Measurements from ENCODE around the gene SLC9A9.

The SLC9A9 gene

DNA sequence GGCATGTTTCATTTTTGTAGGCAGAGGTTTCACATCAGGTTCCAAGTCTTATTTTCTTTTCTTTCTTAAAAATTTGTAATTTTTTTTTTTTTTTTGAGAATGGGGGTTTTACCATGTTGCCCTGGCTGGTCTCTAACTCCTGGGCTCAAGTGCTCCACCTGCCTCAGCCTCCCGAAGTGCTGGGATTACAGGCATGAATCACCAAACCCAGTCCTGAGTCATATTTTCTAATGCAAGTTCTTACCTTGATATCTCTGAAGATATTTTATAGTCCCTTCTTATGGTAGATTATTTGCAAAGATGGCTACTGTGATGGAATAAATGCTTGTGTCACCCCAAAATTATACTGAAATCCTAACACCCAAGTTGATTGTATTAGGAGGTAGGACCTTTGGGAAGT lies 63.8 kb downstream of the SLC9A9 start:
- H3K4me2 ChIP-seq (ENCODE audit: low read length) = no peak overlapping the region
- H3K4me1 ChIP-seq (ENCODE audit: control insufficient read depth, low read depth, low read length) = peaks cover 5% of the 10 kb centered on the region
- H2BK5ac ChIP-seq (ENCODE audit: low read length) = no peak overlapping the region
- peak overlapping the region; percentile 16 for H3K4ac ChIP-seq (ENCODE audit: low read depth, low read length)
- H2AK5ac ChIP-seq (ENCODE audit: low read length) = no peak overlapping the region
- H3K27me3 ChIP-seq (ENCODE audit: insufficient read depth, low read length, poor library complexity) = no peaks in the 10 kb centered on the region
- no peak overlapping the region for H2BK15ac ChIP-seq (replicated peaks; ENCODE audit: low read depth)
- DNase-seq = no peak
- H4K8ac ChIP-seq (ENCODE audit: low read depth, low read length) = no peak overlapping the region
- no peaks in the 10 kb centered on the region for H3K79me1 ChIP-seq (ENCODE audit: low read length)
- no peak overlapping the region for H3K9ac ChIP-seq (ENCODE audit: low read length)
- H3K79me2 ChIP-seq (ENCODE audit: control insufficient read depth, insufficient read depth, low read length) = no peaks in the 10 kb centered on the region
- no peak overlapping the region for H3K4me3 ChIP-seq (ENCODE audit: low read length)
- H2BK120ac ChIP-seq (ENCODE audit: low read depth, low read length) = no peak overlapping the region
- H4K5ac ChIP-seq (ENCODE audit: low read length) = no peak overlapping the region
- WGBS (ENCODE audit: extremely low coverage, insufficient coverage, low lambda C conversion rate) = no CpG with 5 or more reads among the region's 1 CpG
- no peak overlapping the region for H3K27ac ChIP-seq (ENCODE audit: low read depth, low read length)
- no peak overlapping the region for H3K18ac ChIP-seq (ENCODE audit: low read length)
- no peak overlapping the region for H3K56ac ChIP-seq (ENCODE audit: low read length)
- H3K23ac ChIP-seq (ENCODE audit: low read length) = no peak overlapping the region
- no peaks in the 10 kb centered on the region for H3K36me3 ChIP-seq (ENCODE audit: control insufficient read depth, insufficient read depth, low read length)

DNA sequence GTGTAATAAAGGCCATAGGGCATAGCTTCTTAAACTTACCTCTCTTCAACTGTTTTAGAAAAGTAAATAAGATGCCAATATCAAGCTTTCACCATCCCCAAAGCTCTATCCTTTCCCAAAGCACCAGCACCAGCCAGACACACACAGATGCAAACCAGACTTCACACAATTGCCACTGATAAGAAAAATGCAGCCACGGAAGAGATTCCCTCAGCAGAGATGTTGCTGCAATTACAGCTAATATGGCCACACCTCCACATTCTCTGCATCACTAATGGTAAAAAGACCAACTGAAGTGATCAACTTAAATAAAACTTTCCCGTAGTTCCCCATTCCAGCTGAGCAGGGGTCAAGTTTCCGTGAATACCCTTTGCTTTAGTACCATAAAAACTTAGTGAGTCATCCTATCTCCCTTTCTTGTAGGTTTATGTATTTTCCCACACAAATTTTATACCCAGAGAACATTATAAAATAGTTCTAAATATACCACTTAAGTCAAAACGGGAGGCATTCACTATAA lies 64.4 kb downstream of the SLC9A9 start:
- Histone ChIP-seq H4K8ac (ENCODE audit: low read depth, low read length) (no peak overlapping the region), H2BK120ac (ENCODE audit: low read depth, low read length) (peak overlapping the region; percentile 51), H4K5ac (ENCODE audit: low read length) (no peak overlapping the region), H3K4me2 (ENCODE audit: low read length) (no peak overlapping the region), H3K4me3 (ENCODE audit: low read length) (no peak overlapping the region), H3K79me1 (ENCODE audit: low read length) (no peaks in the 10 kb centered on the region), H3K27me3 (ENCODE audit: insufficient read depth, low read length, poor library complexity) (no peaks in the 10 kb centered on the region), H2BK15ac (replicated peaks; ENCODE audit: low read depth) (no peak overlapping the region), H3K4me1 (ENCODE audit: control insufficient read depth, low read depth, low read length) (peaks cover 5% of the 10 kb centered on the region), H3K18ac (ENCODE audit: low read length) (peak overlapping the region; percentile 31), H3K23ac (ENCODE audit: low read length) (no peak overlapping the region), H3K36me3 (ENCODE audit: control insufficient read depth, insufficient read depth, low read length) (no peaks in the 10 kb centered on the region), H3K4ac (ENCODE audit: low read depth, low read length) (peak overlapping the region; percentile 16), H2AK5ac (ENCODE audit: low read length) (no peak overlapping the region), H3K56ac (ENCODE audit: low read length) (peak overlapping the region; percentile 19), H3K79me2 (ENCODE audit: control insufficient read depth, insufficient read depth, low read length) (no peaks in the 10 kb centered on the region), H2BK5ac (ENCODE audit: low read length) (no peak overlapping the region), H3K27ac (ENCODE audit: low read depth, low read length) (no peak overlapping the region), H3K9ac (ENCODE audit: low read length) (no peak overlapping the region)
- WGBS (ENCODE audit: extremely low coverage, insufficient coverage, low lambda C conversion rate) = no CpG with 5 or more reads among the region's 4 CpGs
- DNase-seq = peak; percentile 72

DNA sequence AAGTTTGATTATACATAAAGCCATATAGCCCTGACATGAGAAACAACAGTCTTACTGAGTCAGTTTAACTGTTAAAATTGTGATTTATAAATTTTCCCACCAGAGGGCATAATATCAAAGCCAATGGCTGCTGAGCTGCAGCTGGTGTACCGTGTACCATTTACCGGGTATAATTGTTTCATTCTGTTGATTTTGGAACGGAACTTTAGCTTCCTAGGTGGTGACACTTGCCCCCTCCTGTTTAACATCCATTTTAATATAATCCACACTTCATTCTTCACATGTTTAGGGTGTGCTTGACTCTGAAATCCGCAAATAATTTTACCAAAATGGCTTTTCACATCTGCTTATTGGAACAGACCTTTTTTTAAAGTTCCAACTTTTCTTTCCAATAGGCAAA lies 72.8 kb downstream of the SLC9A9 start:
- no CpG with 5 or more reads among the region's 4 CpGs for WGBS (ENCODE audit: extremely low coverage, insufficient coverage, low lambda C conversion rate)
- no peak overlapping the region for H2BK120ac ChIP-seq (ENCODE audit: low read depth, low read length)
- no peak overlapping the region for H3K9ac ChIP-seq (ENCODE audit: low read length)
- no peak overlapping the region for H2AK5ac ChIP-seq (ENCODE audit: low read length)
- no peak overlapping the region for H3K56ac ChIP-seq (ENCODE audit: low read length)
- H3K79me1 ChIP-seq (ENCODE audit: low read length) = no peaks in the 10 kb centered on the region
- H3K27ac ChIP-seq (ENCODE audit: low read depth, low read length) = no peak overlapping the region
- no peak overlapping the region for H4K5ac ChIP-seq (ENCODE audit: low read length)
- H3K18ac ChIP-seq (ENCODE audit: low read length) = no peak overlapping the region
- H3K4me3 ChIP-seq (ENCODE audit: low read length) = no peak overlapping the region
- H3K27me3 ChIP-seq (ENCODE audit: insufficient read depth, low read length, poor library complexity) = no peaks in the 10 kb centered on the region
- H2BK15ac ChIP-seq (replicated peaks; ENCODE audit: low read depth) = no peak overlapping the region
- DNase-seq = peak; percentile 55
- H3K4me2 ChIP-seq (ENCODE audit: low read length) = no peak overlapping the region
- no peaks in the 10 kb centered on the region for H3K79me2 ChIP-seq (ENCODE audit: control insufficient read depth, insufficient read depth, low read length)
- H3K23ac ChIP-seq (ENCODE audit: low read length) = no peak overlapping the region
- H3K4ac ChIP-seq (ENCODE audit: low read depth, low read length) = no peak overlapping the region
- H3K36me3 ChIP-seq (ENCODE audit: control insufficient read depth, insufficient read depth, low read length) = no peaks in the 10 kb centered on the region
- no peaks in the 10 kb centered on the region for H3K4me1 ChIP-seq (ENCODE audit: control insufficient read depth, low read depth, low read length)
- H4K8ac ChIP-seq (ENCODE audit: low read depth, low read length) = no peak overlapping the region
- H2BK5ac ChIP-seq (ENCODE audit: low read length) = no peak overlapping the region

DNA sequence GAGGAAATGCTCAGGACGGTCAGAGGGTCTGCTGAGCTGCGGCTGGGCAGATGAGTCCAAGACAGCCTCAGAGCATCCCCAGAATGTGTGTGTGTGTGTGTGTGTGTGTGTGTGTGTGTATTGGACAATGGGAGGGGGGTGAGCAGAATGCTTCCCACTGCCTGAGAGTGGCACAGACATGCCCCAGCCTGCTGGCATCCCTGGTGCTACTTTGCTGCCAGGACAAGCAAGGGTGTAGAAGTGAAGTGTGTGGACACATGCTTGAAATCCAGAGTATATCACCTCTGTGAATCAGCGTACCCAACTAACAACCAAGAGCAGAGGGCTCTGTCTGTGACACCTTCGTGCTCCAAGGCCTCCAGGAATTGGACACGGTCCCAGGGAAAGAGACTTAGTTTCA lies 76.3 kb downstream of the SLC9A9 start:
- Histone ChIP-seq H3K9ac (ENCODE audit: low read length) (no peak overlapping the region), H3K23ac (ENCODE audit: low read length) (no peak overlapping the region), H3K4me3 (ENCODE audit: low read length) (no peak overlapping the region), H3K27me3 (ENCODE audit: insufficient read depth, low read length, poor library complexity) (no peaks in the 10 kb centered on the region), H3K4me1 (ENCODE audit: control insufficient read depth, low read depth, low read length) (no peaks in the 10 kb centered on the region), H2BK15ac (replicated peaks; ENCODE audit: low read depth) (no peak overlapping the region), H2BK5ac (ENCODE audit: low read length) (no peak overlapping the region), H2BK120ac (ENCODE audit: low read depth, low read length) (no peak overlapping the region), H3K79me2 (ENCODE audit: control insufficient read depth, insufficient read depth, low read length) (no peaks in the 10 kb centered on the region), H3K56ac (ENCODE audit: low read length) (no peak overlapping the region), H3K18ac (ENCODE audit: low read length) (no peak overlapping the region), H3K36me3 (ENCODE audit: control insufficient read depth, insufficient read depth, low read length) (no peaks in the 10 kb centered on the region), H3K4ac (ENCODE audit: low read depth, low read length) (no peak overlapping the region), H3K27ac (ENCODE audit: low read depth, low read length) (no peak overlapping the region), H2AK5ac (ENCODE audit: low read length) (peak overlapping the region; percentile 57), H3K79me1 (ENCODE audit: low read length) (no peaks in the 10 kb centered on the region), H4K8ac (ENCODE audit: low read depth, low read length) (no peak overlapping the region), H3K4me2 (ENCODE audit: low read length) (no peak overlapping the region), H4K5ac (ENCODE audit: low read length) (no peak overlapping the region)
- WGBS (ENCODE audit: extremely low coverage, insufficient coverage, low lambda C conversion rate) = no CpG with 5 or more reads among the region's 5 CpGs
- DNase-seq = no peak

DNA sequence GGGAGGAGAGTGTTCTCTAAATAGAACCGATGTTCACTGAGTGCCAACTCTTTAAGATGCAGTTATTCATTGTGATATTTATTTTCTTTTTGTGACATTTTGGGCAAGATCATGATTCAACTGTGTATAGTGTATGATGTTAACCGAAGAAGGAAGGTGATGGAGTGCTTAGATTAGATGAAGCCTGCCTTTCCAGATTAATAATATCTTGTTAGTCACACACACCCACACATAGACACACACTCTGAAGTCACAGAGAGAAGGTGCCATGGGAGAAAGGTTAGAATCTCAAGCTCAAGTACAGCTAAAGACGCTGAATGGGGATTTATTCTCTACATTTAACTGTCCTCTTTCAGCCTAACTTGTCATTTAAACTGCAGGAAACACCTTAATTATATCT lies 77.0 kb downstream of the SLC9A9 start:
- Histone ChIP-seq H3K9ac (ENCODE audit: low read length) (no peak overlapping the region), H2BK120ac (ENCODE audit: low read depth, low read length) (no peak overlapping the region), H3K56ac (ENCODE audit: low read length) (no peak overlapping the region), H2BK5ac (ENCODE audit: low read length) (no peak overlapping the region), H4K5ac (ENCODE audit: low read length) (no peak overlapping the region), H3K4me2 (ENCODE audit: low read length) (no peak overlapping the region), H2AK5ac (ENCODE audit: low read length) (no peak overlapping the region), H3K4me1 (ENCODE audit: control insufficient read depth, low read depth, low read length) (no peaks in the 10 kb centered on the region), H3K4ac (ENCODE audit: low read depth, low read length) (peak overlapping the region; percentile 70), H3K23ac (ENCODE audit: low read length) (no peak overlapping the region), H3K4me3 (ENCODE audit: low read length) (no peak overlapping the region), H4K8ac (ENCODE audit: low read depth, low read length) (no peak overlapping the region), H3K27me3 (ENCODE audit: insufficient read depth, low read length, poor library complexity) (no peaks in the 10 kb centered on the region), H3K79me2 (ENCODE audit: control insufficient read depth, insufficient read depth, low read length) (no peaks in the 10 kb centered on the region), H3K36me3 (ENCODE audit: control insufficient read depth, insufficient read depth, low read length) (no peaks in the 10 kb centered on the region), H3K27ac (ENCODE audit: low read depth, low read length) (no peak overlapping the region), H3K79me1 (ENCODE audit: low read length) (no peaks in the 10 kb centered on the region), H2BK15ac (replicated peaks; ENCODE audit: low read depth) (no peak overlapping the region), H3K18ac (ENCODE audit: low read length) (no peak overlapping the region)
- DNase-seq = no peak
- no CpG with 5 or more reads among the region's 3 CpGs for WGBS (ENCODE audit: extremely low coverage, insufficient coverage, low lambda C conversion rate)

DNA sequence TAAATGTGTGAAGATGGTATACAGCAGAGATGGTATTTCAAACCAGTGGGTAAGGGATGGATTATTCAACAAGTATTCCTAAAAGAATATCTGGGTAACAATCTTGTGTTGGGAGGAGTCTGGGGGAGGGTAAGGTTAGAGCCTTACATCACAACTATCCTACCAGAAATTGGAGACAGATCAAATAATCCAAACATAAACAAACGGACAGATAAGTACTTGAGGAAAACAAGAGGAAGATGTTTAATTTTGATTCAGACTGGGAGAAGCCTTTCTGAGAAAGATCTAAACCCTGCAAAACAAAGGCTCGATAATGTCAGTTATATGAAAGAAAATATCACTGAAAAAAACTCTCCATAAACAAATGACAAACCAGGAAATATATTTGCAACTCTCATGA lies 77.9 kb downstream of the SLC9A9 start:
- H3K4me2 ChIP-seq (ENCODE audit: low read length) = no peak overlapping the region
- no peak overlapping the region for H3K9ac ChIP-seq (ENCODE audit: low read length)
- no peak overlapping the region for H3K27ac ChIP-seq (ENCODE audit: low read depth, low read length)
- no CpG with 5 or more reads among the region's 2 CpGs for WGBS (ENCODE audit: extremely low coverage, insufficient coverage, low lambda C conversion rate)
- H4K5ac ChIP-seq (ENCODE audit: low read length) = no peak overlapping the region
- H3K23ac ChIP-seq (ENCODE audit: low read length) = no peak overlapping the region
- no peak overlapping the region for H2BK5ac ChIP-seq (ENCODE audit: low read length)
- H2BK15ac ChIP-seq (replicated peaks; ENCODE audit: low read depth) = no peak overlapping the region
- no peak overlapping the region for H3K18ac ChIP-seq (ENCODE audit: low read length)
- no peaks in the 10 kb centered on the region for H3K79me2 ChIP-seq (ENCODE audit: control insufficient read depth, insufficient read depth, low read length)
- no peak overlapping the region for H2AK5ac ChIP-seq (ENCODE audit: low read length)
- no peak overlapping the region for H2BK120ac ChIP-seq (ENCODE audit: low read depth, low read length)
- no peaks in the 10 kb centered on the region for H3K27me3 ChIP-seq (ENCODE audit: insufficient read depth, low read length, poor library complexity)
- H3K36me3 ChIP-seq (ENCODE audit: control insufficient read depth, insufficient read depth, low read length) = no peaks in the 10 kb centered on the region
- H3K56ac ChIP-seq (ENCODE audit: low read length) = no peak overlapping the region
- no peaks in the 10 kb centered on the region for H3K79me1 ChIP-seq (ENCODE audit: low read length)
- no peak overlapping the region for H4K8ac ChIP-seq (ENCODE audit: low read depth, low read length)
- DNase-seq = no peak
- no peak overlapping the region for H3K4ac ChIP-seq (ENCODE audit: low read depth, low read length)
- H3K4me3 ChIP-seq (ENCODE audit: low read length) = no peak overlapping the region
- no peaks in the 10 kb centered on the region for H3K4me1 ChIP-seq (ENCODE audit: control insufficient read depth, low read depth, low read length)
